HCEC 1CT (cell line): ENCODE measurements around the gene KLHL13.
"Not testable (repeated sequence)": the region's sequence is repeated elsewhere in the genome, so short reads cannot be mapped to it uniquely, and the experiment has no call there.

ENCODE experiments used
- DNase-seq: peaks from one replicate; pipeline ENCODE4 v3.0.0-alpha.2; 2017

The KLHL13 gene

GRCh38 chrX:118066867-118067515, 49.6 kb downstream of the KLHL13 start:
- no peak for DNase-seq

- no peak for DNase-seq
Measured at GRCh38 chrX:118062817-118063615, 53.6 kb downstream of the KLHL13 start.

DNA sequence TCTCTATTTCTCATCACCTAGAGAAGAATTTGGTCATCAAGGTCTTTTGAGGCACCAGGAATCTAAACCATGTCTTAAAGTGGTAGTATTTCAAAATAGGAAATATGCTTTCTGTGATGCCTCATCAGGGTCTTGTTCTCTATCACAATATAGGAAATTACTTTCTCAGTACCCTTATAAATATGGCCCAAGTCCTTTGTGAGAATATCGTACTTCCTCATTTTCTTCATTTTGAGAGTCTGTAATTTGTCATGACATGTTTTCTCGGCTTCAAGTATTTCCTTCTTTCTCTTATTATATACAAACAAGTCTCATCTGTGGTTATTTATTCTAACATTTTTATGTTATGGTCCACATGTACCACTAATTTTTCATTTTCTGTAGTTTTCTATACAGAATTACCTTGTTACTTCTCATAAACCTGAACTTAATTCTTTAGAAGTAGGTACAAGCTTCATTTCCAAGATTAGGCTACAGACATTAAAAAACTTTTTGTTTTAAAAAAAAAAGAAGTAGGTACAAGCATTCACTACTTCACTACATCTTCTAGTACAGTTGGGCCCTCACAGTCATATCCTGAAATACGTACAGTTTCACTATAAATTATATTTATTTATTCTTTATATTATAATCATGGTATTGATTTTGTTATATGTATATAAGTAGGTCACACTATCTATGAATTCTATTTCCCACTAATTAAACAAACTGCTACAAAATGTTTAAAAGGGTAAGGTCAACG, 54.4 kb downstream of the KLHL13 start:
- DNase-seq: no peak

GRCh38 chrX:118058924-118059323, 57.7 kb downstream of the KLHL13 start:
- DNase-seq: no peak

DNA sequence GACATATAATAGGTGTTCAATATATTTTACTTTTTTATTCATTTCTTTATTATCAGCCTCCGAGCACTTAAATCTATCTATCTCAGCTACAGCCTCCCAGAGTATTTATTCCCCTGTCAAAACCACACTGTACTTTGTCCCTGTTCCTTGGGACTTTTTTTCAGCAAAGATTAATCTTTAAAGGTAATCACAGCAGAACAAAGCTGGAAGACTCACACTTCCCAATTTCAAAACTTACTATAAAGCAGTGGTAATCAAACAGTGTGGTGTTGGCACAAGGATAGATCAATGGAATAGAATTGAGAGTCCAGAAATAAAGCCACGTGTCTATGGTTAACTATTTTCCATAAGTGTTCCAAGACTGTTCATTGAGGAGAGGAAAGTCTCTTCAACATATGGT, 59.7 kb downstream of the KLHL13 start:
- no peak for DNase-seq

- no peak for DNase-seq
Measured at GRCh38 chrX:118049713-118050112, 66.9 kb downstream of the KLHL13 start.

DNA sequence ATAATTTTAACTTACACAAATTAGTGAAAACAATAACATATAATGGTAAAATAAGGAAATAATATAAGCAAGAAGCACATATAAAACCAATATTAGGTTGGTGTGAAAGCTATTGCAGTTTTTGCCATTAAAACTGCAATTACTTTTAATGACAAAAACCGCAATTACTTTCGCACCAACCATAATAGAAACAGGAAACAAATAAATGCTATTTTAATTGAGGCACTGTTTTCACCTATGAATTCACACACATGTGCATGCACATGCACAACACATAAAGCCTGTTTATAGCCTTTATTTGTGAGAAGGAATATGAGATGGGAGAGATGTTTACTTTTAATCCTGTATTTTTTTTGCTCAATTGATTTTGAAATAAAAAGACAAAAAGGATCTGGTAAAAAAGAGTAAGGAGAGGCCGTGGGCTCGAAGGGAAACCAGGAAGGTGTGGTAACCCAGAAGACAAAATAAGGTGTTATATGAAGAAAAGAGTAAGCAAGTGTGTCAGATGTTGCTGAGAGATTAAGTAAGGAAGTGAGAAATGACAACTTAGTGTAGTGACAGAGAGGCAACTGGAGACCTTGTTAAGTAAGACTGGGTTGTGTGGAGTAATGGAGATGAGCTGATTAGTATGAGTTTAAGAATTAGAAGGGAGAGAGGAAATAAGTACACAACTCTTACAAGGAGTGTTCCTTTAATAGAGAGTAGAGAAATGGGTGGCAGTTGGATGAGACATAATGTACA, 69.0 kb downstream of the KLHL13 start:
- DNase-seq: no peak

DNA sequence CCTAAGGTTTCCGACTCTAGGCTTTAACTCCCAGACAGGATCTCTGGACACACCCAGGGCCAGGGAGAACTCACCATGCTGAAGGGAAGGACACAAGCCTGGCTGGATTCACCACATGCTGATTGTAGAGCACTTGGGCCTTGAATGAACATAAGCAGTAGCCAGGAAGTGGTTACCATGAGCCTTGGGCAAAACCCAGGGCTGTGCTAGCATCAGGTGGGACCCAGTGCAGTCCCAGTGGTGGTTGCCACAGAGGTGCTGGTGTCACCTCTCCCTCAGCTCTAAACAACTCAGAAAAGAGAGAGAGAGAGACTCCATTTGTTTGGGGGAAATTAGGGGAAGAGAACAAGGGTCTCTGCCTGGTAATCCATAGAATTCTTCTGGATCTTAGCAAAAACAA, 77.0 kb downstream of the KLHL13 start:
- no peak for DNase-seq

GRCh38 chrX:118038614-118039365, 77.8 kb downstream of the KLHL13 start:
- no peak for DNase-seq

GRCh38 chrX:118026631-118027030, 90.0 kb downstream of the KLHL13 start:
- no peak for DNase-seq

DNA sequence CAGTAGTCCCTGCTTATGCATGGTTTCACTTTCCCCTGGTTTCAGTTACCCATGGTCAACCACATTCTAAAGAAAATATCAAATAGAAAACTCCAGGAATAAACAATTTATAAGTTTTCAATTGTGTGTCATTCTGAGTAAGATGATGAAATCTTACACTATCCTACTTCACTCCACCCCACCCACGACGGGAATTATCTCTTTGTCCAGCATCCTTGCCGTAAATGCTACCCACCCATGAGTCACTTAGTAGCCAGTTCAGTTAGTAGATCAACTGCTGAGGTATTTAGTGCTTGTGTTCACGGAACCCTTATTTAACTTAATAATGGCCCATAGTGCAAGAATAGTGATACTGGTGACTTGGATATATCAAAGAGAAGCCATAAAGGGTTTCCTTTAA, 91.4 kb downstream of the KLHL13 start:
- no peak for DNase-seq

GRCh38 chrX:118024482-118024881, 92.1 kb downstream of the KLHL13 start:
- no peak for DNase-seq

GRCh38 chrX:118022753-118023152, 93.9 kb downstream of the KLHL13 start:
- DNase-seq: no peak

- DNase-seq: no peak
Measured at GRCh38 chrX:118016422-118016821, 100.2 kb downstream of the KLHL13 start.

DNA sequence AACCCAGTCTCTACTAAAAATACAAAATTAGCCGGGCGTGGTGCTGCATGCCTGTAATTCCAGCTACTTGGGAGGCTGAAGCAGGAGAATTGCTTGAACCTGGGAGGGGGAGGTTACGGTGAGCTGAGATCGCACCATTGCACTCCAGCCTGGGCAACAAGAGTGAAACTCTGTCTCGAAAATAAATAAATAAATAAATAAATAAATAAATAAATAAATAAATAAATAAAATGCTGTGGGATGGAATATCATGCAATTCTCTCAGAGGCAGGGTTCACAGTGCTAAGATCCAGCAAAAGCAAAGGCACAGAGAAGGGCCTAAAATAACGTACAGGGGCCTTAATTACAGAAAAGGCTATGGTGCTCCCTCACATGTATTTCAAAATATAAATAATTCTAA, 114.2 kb downstream of the KLHL13 start:
- DNase-seq: not testable (repeated sequence)

DNA sequence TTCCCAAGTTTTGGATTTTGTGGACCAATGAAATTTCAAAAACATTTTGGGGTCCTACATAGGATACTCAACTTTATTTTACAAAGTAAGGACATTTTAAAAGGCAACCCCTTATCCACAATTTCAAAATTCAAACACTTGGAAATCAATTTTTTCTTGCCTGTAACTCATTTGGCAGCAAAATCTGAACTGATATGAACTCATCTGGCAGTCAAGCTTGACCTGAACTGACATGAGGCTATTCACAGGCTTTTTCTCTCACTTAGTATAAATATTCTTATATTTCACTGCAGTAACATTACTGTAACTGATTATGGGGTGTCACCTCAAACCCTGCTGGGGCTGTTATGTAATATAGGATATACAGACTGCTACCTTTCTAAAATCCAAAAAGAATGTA, 116.1 kb downstream of the KLHL13 start:
- DNase-seq: no peak

GRCh38 chrX:117998171-117998570, 118.4 kb downstream of the KLHL13 start:
- no peak for DNase-seq

DNA sequence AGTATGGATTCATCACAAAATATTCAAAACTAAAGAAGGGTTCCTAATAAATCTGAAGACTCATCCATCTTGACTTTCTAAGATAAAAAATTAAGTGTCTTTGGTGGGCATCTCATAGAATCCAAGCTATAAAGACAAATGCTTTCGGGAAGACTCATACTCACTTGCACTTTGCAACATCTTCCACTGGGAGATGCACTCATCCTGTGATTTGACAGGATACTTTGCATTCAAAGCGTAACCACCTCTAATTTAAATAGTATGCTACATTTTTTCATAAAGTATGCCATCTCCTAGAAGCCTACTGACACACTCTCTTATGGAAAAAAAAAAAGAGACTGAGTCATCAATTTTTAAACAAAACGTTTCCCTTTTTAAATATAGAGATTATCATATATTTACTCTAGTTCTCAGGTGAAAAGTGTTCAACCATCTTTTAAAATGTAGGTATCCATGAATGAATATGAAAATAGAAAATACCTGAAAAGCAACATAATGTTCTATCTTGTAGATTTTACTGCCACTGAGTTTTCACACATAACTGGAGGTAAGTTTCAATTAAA, 119.6 kb downstream of the KLHL13 start:
- DNase-seq: no peak

DNA sequence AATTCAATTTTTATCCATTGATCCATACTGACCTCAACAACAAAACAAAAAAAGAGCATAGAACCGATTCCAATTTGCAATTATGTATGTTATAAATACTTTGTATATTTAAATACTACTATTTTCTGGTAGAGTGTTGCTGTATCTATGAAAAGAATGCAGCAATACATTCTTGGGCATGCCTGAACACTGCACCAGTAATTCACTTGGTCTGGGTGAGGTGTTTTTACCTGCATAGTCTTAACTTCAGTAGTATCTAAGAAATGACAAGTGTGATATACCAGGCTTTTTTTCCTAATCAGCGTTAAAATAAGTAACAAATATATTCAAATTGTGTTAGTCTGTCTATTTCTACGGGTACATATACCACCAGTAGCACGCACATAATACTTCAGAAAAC, 120.2 kb downstream of the KLHL13 start:
- DNase-seq: no peak

DNA sequence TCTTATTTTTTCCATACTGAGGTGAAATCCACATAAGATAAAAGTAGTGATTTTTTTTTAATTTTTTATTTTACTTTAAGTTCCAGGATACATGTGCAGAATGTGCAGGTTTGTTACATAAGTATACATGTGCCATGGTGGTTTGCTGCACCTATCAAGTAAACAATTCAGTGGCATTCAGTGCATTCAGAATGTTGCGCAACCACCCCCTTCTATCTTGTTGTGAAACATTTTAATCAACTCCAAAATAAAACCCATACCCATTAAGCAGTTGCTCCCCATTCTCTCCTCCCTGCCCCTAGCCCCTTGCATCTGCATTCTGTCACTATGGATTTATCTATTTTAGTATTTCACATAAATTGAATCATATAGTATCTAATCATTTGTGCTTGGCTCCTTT, 121.2 kb downstream of the KLHL13 start:
- no peak for DNase-seq

DNA sequence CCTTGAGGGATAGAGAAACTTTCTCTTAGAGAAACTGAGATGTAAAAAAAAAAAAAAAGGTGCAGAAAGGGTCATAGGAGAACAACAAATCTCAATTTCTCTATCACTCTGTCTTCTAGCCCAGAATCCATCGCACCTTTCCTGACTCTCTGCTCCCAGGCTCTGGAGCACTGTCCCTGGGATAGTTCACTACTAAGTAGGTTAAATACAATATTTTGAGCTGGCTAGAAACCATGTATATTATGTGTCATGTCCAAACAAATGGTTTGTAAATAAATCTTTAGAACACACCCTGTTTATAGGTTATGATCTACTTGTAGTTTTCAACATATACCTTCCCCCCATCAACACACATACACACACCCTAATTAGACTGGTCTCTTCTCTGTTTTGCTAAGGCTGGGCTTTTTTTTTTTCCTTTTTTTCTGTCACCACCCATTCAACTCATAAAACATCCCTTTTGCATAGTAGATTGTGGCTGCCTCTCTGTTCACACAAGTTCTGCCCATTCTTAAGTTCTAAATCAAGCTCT, 124.4 kb downstream of the KLHL13 start:
- no peak for DNase-seq

GRCh38 chrX:117990438-117990837, 126.2 kb downstream of the KLHL13 start:
- no peak for DNase-seq
